GM19397 (cell line): ENCODE results near the gene RNF220.
"Not testable (repeated sequence)": the region's sequence is repeated elsewhere in the genome, so short reads cannot be mapped to it uniquely, and the experiment has no call there.

Source experiments
- ATAC-seq: cut with Tn5 transposase; IDR thresholded peaks from one replicate; pipeline ENCODE4 v1.9.1; 2021; ENCODE audit warnings: mild to moderate bottlenecking, moderate library complexity; ENCODE audit not compliant: unreplicated experiment

The RNF220 gene

DNA sequence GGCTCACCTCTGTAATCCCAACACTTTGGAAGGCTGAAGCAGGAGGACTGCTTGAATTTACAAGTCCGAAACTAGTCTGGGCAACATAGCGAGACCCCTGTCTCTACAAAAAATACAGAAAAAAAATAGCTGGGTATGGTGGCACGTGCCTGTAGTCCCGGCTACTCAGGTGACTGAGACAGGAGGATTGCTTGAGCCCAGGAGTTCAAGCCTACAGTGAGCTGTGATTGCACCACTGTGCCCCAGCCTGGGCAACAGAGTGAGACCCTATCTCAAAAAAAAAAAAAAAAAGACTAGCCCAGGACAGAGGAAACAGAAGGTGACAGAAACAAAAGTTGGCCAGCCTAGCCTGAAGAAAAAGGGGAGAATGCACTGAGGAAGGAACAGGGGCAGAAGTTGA, 290.6 kb downstream of the RNF220 start:
- no peak for ATAC-seq

DNA sequence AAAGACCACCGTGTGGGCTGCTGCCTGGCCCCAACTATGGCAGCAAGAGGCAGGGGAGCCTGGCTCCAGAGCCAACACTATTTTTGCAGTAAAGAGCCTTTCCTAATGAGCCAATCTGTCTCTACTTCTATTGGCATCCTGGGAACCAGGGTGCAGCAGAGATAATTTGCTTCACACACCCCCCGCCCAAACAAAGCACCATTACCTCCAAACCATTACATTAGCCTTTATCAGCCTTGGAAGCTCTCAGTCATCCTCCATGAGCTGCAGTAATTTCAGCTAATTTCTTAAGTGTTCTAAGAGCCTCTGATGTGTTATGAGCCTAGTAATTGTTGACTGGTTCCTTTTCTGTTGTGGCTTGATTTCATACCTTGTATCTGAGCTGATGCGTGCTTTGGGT, 291.0 kb downstream of the RNF220 start:
- ATAC-seq, result no peak

DNA sequence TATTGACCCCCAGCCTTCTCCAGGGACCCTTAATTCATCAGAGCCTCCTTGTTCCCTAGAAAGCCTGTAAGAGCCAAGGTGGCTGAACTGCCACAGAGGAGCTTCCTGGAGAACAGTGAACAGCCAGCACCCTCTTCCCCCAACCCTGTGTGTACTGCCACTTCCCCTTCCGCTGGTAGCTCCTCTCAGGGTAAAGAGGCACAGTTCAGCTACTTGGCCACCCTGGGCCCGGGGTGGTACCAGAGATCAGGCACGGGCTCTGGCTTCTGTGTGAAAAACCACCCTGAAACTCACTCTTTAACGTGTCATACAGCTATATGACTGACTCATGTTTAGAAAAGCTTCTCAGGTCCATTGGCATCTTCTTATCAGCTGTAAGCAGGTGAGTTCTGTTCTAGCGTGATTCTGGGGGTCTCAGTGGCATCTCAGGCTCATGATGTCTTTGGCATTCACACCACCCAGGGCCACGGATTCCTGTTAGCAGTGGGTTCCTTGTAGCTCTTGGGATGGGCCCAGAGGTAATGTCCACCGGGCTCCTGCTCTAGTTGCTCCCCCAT, 291.8 kb downstream of the RNF220 start:
- ATAC-seq, result no peak

DNA sequence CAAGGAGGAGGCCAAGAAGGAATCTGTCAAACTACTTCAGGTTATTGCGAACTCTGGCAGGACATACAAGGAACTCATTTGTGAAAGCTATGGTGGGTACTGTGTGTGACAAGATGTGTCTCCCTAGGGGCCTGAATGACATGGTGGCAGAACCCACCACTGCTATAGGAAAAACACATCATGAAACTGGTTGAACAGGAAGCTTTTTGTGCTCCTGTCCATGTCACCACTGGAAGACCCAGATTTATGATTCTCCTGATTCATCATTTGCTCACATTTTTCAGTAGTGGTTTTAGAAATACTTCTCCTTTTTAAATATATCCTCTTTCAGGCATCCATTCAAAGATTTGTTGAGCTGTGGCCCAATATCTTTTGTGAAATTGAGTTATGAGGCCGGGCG, 293.1 kb downstream of the RNF220 start:
- no peak for ATAC-seq

DNA sequence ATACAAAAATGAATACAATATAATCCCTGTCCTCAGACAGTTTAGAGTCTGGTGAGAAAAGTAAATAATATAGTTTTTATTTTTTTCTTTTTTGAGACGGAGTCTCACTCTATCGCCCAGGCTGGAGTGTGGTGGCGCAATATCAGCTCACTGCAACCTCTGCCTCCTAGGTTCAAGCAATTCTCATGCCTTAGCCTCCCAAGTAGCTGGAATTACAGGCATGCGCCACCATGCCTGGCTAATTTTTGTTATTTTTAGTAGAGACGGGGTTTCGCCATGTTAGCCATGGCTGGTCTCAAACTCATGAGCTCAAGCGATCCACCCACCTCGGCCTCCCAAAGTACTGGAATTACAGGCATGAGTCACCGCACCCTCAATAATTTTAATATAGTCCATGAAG, 294.3 kb downstream of the RNF220 start:
- not testable (repeated sequence) for ATAC-seq

DNA sequence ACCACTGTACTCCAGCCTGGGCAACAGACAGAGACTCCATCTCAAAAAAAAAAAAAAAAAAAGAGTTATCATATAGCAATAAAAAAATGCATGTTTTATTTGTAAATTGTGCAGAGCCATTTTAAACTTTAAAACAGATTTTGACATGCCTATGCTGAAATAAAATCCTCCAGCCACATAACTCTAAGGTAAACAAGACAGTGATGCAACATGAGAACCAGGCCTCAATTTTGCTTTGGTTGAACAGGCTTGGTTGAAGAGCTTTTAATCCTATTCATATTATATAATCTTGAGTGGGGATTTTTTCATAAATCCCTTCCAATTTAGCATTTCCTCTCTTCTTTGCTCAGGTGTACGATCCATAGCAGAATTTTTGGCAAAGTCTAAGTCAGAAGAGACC, 295.5 kb downstream of the RNF220 start:
- ATAC-seq, result no peak

DNA sequence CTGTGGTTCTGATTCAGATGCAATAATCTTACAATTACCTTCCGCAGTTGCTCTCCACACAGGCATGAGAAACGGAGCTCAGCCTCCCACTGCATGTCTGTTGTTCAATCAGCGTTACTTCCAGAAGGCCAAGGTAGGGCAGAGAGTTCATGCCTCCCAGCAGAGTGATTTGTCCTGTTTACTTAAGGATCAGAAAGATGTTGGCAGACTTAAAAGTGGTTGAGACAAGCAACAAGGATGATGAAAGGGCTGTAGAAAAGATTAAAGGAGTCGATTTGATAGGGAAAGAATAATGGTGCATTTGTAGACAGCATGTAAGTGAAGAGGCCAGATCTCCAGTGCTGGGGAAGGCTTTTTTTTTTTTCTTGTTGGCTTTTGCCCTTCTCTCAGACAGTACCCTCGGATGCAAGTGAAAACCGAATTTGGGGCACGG, 296.1 kb downstream of the RNF220 start:
- ATAC-seq, result no peak
